Calu3 (cell line): ENCODE data around the gene AGBL1. TPM values are rescaled to one million over a fixed set of nuclear protein-coding genes. Genes with fewer than 3 reads are reported as not detected.

Experiments
- BruUV-seq: library from RNA; stranded (reverse); fragments of 400-500 nt; replicated peaks from 2 replicates; lab custom pipeline; 2021; lab: Mats Ljungman, UMichigan
- CTCF ChIA-PET: fragments of 300-600 bp; sonication (Branson Sonifier 250); formaldehyde crosslinking; loops from one replicate; lab custom pipeline; 2022; ENCODE audit warnings: antibody characterized with exemption; lab: Charles Lee
- DNase-seq: peaks from one replicate; pipeline ENCODE4 v3.0.0; 2022
- H3K27ac Mint-ChIP-seq: one replicate; pipeline ENCODE4 v1.8.0; 2022; ENCODE audit warnings: mixed read lengths; ENCODE audit not compliant: unreplicated experiment
- H3K27me3 Mint-ChIP-seq: one replicate; pipeline ENCODE4 v1.8.0; 2022; ENCODE audit warnings: mixed read lengths; ENCODE audit not compliant: unreplicated experiment
- H3K36me3 Mint-ChIP-seq: one replicate; pipeline ENCODE4 v1.8.0; 2022; ENCODE audit warnings: mild to moderate bottlenecking, moderate library complexity, mixed read lengths; ENCODE audit not compliant: insufficient read depth, unreplicated experiment
- H3K4me1 Mint-ChIP-seq: one replicate; pipeline ENCODE4 v1.8.0; 2022; ENCODE audit warnings: mild to moderate bottlenecking, low read depth, mixed read lengths; ENCODE audit not compliant: unreplicated experiment
- H3K4me3 Mint-ChIP-seq: one replicate; pipeline ENCODE4 v1.8.0; 2022; ENCODE audit warnings: mild to moderate bottlenecking, low read depth, moderate library complexity, mixed read lengths; ENCODE audit not compliant: unreplicated experiment
- H3K9me3 Mint-ChIP-seq: one replicate; pipeline ENCODE4 v1.8.0; 2022; ENCODE audit warnings: low read depth, mixed read lengths; ENCODE audit not compliant: unreplicated experiment
- intact Hi-C: fragments of 100-400 bp; cut with micrococcal nuclease; formaldehyde crosslinking; loops from one replicate; pipeline ENCODE4 v1.10.0; 2022; ENCODE audit not compliant: unreplicated experiment
- total RNA-seq: library from RNA; stranded (reverse); gene quantifications from 2 replicates; pipeline ENCODE4 v1.2.3, GENCODE V29; 2022
- TF ChIP-seq, protein P1 (sequence below): fragments of 200-600 bp; IDR thresholded peaks from one replicate; pipeline ENCODE4 v1.8.0; 2022; ENCODE audit warnings: antibody characterized with exemption; ENCODE audit not compliant: unreplicated experiment

AGBL1 gene
- total RNA-seq, 1 experiment from 2014 or later, result not detected

DNA sequence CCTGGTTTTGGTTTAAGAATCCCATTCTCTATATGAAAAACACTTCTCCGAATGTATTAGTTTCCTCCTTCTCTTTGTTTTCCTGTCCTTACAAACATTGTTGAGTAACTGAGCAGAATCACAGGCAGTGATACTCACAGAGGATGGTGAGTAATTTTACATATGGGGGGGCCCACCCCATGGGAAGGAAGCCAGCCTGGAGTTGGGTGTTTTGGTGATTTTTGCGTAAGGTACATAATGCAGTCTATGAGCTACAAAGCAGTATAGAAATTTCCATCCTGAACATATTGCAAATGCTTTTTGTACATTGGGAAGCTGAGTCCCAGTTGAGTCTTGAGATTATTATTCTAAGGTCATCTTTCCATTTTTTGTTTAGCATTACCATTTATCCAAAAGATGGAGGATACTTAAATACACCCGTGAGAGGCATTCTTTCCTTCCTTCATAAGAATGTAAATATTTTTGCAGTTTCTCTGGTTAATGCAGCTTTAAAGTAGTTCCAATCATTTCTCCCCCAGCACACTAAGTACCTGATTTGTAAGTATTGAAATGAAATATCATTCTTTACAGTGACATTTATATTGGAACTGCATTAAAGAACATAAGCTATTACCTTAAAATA is 476.8 kb downstream of the AGBL1 start:
- BruUV-seq, result no TSS peak
- intact Hi-C loops, result no loop called here
- Mint-ChIP-seq H3K36me3 (no peaks in the 10 kb centered on the region), H3K9me3 (peaks cover 10% of the 10 kb centered on the region), H3K27ac (no peak overlapping the region), H3K4me1 (no peaks in the 10 kb centered on the region), H3K4me3 (no peak overlapping the region), H3K27me3 (no peaks in the 10 kb centered on the region)
- DNase-seq, result no peak
- CTCF ChIA-PET, result no interaction called here
- TF ChIP-seq, protein P1, sequence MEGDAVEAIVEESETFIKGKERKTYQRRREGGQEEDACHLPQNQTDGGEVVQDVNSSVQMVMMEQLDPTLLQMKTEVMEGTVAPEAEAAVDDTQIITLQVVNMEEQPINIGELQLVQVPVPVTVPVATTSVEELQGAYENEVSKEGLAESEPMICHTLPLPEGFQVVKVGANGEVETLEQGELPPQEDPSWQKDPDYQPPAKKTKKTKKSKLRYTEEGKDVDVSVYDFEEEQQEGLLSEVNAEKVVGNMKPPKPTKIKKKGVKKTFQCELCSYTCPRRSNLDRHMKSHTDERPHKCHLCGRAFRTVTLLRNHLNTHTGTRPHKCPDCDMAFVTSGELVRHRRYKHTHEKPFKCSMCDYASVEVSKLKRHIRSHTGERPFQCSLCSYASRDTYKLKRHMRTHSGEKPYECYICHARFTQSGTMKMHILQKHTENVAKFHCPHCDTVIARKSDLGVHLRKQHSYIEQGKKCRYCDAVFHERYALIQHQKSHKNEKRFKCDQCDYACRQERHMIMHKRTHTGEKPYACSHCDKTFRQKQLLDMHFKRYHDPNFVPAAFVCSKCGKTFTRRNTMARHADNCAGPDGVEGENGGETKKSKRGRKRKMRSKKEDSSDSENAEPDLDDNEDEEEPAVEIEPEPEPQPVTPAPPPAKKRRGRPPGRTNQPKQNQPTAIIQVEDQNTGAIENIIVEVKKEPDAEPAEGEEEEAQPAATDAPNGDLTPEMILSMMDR, result no peak

DNA sequence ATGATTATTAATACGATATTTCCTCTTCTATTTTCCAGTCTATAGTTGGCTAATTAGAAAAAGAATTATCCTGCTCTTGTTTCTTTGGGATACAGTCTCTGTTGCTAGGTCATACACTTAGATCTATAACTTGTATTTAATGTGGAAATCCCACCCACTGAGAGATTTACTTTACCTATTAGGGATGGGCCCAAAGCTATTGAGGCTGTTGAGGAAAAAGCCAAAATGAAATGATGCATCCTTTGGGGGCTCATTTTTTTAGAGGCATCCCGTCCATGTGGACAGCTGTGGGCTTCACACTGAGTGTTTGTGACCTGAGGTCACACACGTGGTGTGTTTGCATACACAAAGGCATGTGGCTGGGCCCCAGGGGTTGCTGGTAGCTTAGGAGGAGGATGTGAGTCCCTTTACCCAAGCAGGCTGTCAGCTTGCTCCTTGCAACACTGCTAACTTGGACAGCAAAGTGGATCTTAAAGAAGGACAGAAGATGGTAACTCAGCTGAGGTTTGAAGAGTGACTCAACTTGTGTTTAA is 477.4 kb downstream of the AGBL1 start:
- Mint-ChIP-seq H3K36me3 (no peaks in the 10 kb centered on the region), H3K9me3 (peaks cover 8% of the 10 kb centered on the region), H3K27ac (no peak overlapping the region), H3K27me3 (no peaks in the 10 kb centered on the region), H3K4me3 (no peak overlapping the region), H3K4me1 (no peaks in the 10 kb centered on the region)
- TF ChIP-seq, protein P1, result no peak
- no TSS peak for BruUV-seq
- CTCF ChIA-PET, result no interaction called here
- intact Hi-C loops, result no loop called here
- DNase-seq, result no peak

DNA sequence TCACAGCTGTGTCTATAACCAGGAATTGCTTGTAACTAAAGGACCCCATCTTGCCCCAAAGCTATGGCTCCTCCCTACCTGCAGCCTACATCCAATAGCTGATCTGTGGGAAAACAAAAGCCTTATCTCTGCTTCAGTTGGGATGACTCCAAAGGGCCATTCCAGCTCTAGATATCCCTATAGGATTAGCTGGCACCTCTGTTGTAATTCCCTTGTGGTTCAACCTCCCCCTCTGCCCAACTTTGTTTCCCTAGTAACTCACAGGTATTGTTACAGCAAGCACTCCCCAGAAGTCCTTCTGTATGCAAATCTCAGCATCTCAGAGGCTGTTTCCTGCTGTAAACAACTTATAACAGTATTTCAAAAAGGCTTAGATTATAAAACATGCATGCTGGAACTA is 478.6 kb downstream of the AGBL1 start:
- Mint-ChIP-seq H3K27ac (no peak overlapping the region), H3K36me3 (no peaks in the 10 kb centered on the region), H3K4me3 (no peak overlapping the region), H3K4me1 (no peaks in the 10 kb centered on the region), H3K9me3 (peaks cover 14% of the 10 kb centered on the region), H3K27me3 (no peaks in the 10 kb centered on the region)
- BruUV-seq, result no TSS peak
- TF ChIP-seq, protein P1, result no peak
- CTCF ChIA-PET, result interaction anchor here (0.9 kb wide), 1 partner anchor 16 kb away, joined by 4 read pairs; no protein-coding TSS in a partner anchor
- no peak for DNase-seq
- intact Hi-C loops, result no loop called here

DNA sequence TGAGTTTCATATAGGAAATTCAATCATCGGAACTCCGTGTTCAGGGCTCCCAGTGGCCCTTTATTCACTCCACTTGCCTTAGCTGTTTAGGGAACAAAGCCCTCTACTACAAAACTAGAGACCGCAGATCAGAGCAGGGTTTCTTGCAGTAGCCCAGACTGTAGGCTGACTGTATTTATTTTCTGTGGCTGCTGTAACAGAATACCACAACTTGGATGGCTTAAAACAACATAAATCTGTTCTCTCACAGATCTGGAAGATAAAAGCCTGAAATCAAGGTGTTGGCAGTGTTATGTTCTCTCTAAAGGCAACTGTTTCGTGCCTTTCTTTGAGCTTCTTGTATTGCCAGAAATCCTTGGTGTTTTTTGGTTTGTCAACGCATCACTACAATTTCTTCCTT is 479.0 kb downstream of the AGBL1 start:
- no peaks in the 10 kb centered on the region for H3K36me3 Mint-ChIP-seq
- no peaks in the 10 kb centered on the region for H3K4me1 Mint-ChIP-seq
- peaks cover 14% of the 10 kb centered on the region for H3K9me3 Mint-ChIP-seq
- DNase-seq, result no peak
- CTCF ChIA-PET, result interaction anchor here (0.9 kb wide), 1 partner anchor 16 kb away, joined by 4 read pairs; no protein-coding TSS in a partner anchor
- no TSS peak for BruUV-seq
- TF ChIP-seq, protein P1, result no peak
- no peak overlapping the region for H3K4me3 Mint-ChIP-seq
- intact Hi-C loops, result no loop called here
- no peak overlapping the region for H3K27ac Mint-ChIP-seq
- no peaks in the 10 kb centered on the region for H3K27me3 Mint-ChIP-seq
